IMR-90 (cell line): ENCODE data around the gene ETS1. TPM values are rescaled to one million over a fixed set of nuclear protein-coding genes. Genes with fewer than 3 reads are reported as not detected.
A peak's percentile ranks its signal among the peaks of the same experiment; 100 is the strongest.

Source experiments
- ATAC-seq: fragments of 200-7000 bp; cut with Tn5 transposase; 2 replicates; pipeline ENCODE4 v1.9.1; 2020; ENCODE audit warnings: low read depth, mild to moderate bottlenecking, moderate library complexity
- BruUV-seq: library from RNA; stranded (reverse); fragments of 400-500 nt; replicated peaks from 2 replicates; lab custom pipeline; 2021; lab: Mats Ljungman, UMichigan
- CTCF ChIA-PET: fragments of 300-600 bp; formaldehyde crosslinking; extraction: SDS; loops from one replicate; lab custom pipeline; 2021; ENCODE audit warnings: antibody characterized with exemption; lab: Yijun Ruan, JAX
- POLR2A ChIA-PET: fragments of 300-600 bp; sonication (Branson Sonifier 250); formaldehyde crosslinking; loops from one replicate; lab custom pipeline; 2022; ENCODE audit warnings: antibody characterized with exemption; ENCODE audit not compliant: unreplicated experiment; lab: Charles Lee
- DNase-seq: peaks from one replicate; pipeline ENCODE4 v3.0.0; 2013
- H2AFZ ChIP-seq: replicated peaks from 2 replicates; pipeline ENCODE3; 2013; ENCODE audit warnings: low read length, mild to moderate bottlenecking; ENCODE audit not compliant: poor library complexity
- H2AK5ac ChIP-seq: 2 replicates; pipeline ENCODE4 v1.6.1; 2013; ENCODE audit warnings: low read depth, low read length, inconsistent platforms
- H2AK9ac ChIP-seq: replicated peaks from 2 replicates; pipeline ENCODE3; 2013; ENCODE audit warnings: mild to moderate bottlenecking, low read depth, low read length, moderate library complexity; ENCODE audit not compliant: poor library complexity
- H2BK120ac ChIP-seq: 2 replicates; pipeline ENCODE4 v1.6.1; 2013; ENCODE audit warnings: low read depth, low read length, inconsistent platforms
- H2BK15ac ChIP-seq: 3 replicates; pipeline ENCODE4 v1.6.1; 2013; ENCODE audit warnings: low read depth, low read length, inconsistent platforms
- H2BK20ac ChIP-seq: 2 replicates; pipeline ENCODE4 v1.6.1; 2013; ENCODE audit warnings: low read depth, mild to moderate bottlenecking, inconsistent platforms, low read length, moderate library complexity
- H2BK5ac ChIP-seq: 2 replicates; pipeline ENCODE4 v1.6.1; 2013; ENCODE audit warnings: mild to moderate bottlenecking, low read depth, low read length, inconsistent platforms; ENCODE audit not compliant: poor library complexity, severe bottlenecking
- H3K14ac ChIP-seq: replicated peaks from 2 replicates; pipeline ENCODE4 v1.6.1; 2013; ENCODE audit warnings: low read depth, low read length, inconsistent platforms
- H3K18ac ChIP-seq: 2 replicates; pipeline ENCODE4 v1.6.1; 2013; ENCODE audit warnings: low read depth, low read length, control low read depth
- H3K23ac ChIP-seq: 2 replicates; pipeline ENCODE4 v1.6.1; 2013; ENCODE audit warnings: low read depth, low read length, inconsistent platforms
- H3K27ac ChIP-seq: 2 replicates; pipeline ENCODE4 v1.5.1; 2013; ENCODE audit warnings: mild to moderate bottlenecking, control low read depth, low read length; ENCODE audit not compliant: insufficient read depth
- H3K27me3 ChIP-seq: 2 replicates; pipeline ENCODE4 v1.6.1; 2013; ENCODE audit warnings: low read length; ENCODE audit not compliant: control insufficient read depth, insufficient read depth
- H3K36me3 ChIP-seq: 2 replicates; pipeline ENCODE4 v1.6.1; 2013; ENCODE audit warnings: low read length, mixed read lengths; ENCODE audit not compliant: control insufficient read depth, insufficient read depth
- H3K4ac ChIP-seq: 2 replicates; pipeline ENCODE4 v1.6.1; 2013; ENCODE audit warnings: low read depth, low read length, inconsistent platforms
- H3K4me1 ChIP-seq: 2 replicates; pipeline ENCODE4 v1.6.1; 2013; ENCODE audit warnings: low read length, mixed read lengths; ENCODE audit not compliant: control insufficient read depth, insufficient read depth
- H3K4me2 ChIP-seq: 2 replicates; pipeline ENCODE4 v1.6.1; 2013; ENCODE audit warnings: low read depth, mild to moderate bottlenecking, control low read depth, low read length, moderate library complexity
- H3K4me3 ChIP-seq: 2 replicates; pipeline ENCODE4 v1.5.1; 2013; ENCODE audit warnings: low read depth, mild to moderate bottlenecking, control low read depth, low read length, moderate library complexity; ENCODE audit not compliant: insufficient read depth
- H3K56ac ChIP-seq: 2 replicates; pipeline ENCODE4 v1.6.1; 2013; ENCODE audit warnings: low read length, inconsistent platforms; ENCODE audit not compliant: insufficient read depth; ENCODE audit errors: extremely low read depth
- H3K79me1 ChIP-seq, 2 experiments: 2 replicates each; pipeline ENCODE4 v1.6.1; 2013; ENCODE audit warnings: low read length in 2 of 2, inconsistent platforms in 1 of 2, low read depth in 1 of 2
- H3K9ac ChIP-seq: 2 replicates; pipeline ENCODE4 v1.6.1; 2013; ENCODE audit warnings: low read depth, low read length, control low read depth
- H3K9me1 ChIP-seq: 2 replicates; pipeline ENCODE4 v1.6.1; 2013; ENCODE audit warnings: low read length, inconsistent platforms; ENCODE audit not compliant: insufficient read depth
- H3K9me3 ChIP-seq: 2 replicates; pipeline ENCODE4 v1.6.1; 2013; ENCODE audit warnings: low read length; ENCODE audit not compliant: control insufficient read depth, insufficient read depth
- H4K20me1 ChIP-seq: 2 replicates; pipeline ENCODE4 v1.6.1; 2013; ENCODE audit warnings: low read length, inconsistent platforms; ENCODE audit not compliant: insufficient read depth
- H4K5ac ChIP-seq: 2 replicates; pipeline ENCODE4 v1.6.1; 2013; ENCODE audit warnings: mild to moderate bottlenecking, low read depth, low read length, control low read depth
- H4K8ac ChIP-seq, 2 experiments: 2 replicates each; pipeline ENCODE4 v1.6.1; 2013; ENCODE audit warnings: low read depth in 2 of 2, low read length in 2 of 2, control low read depth in 1 of 2, inconsistent platforms in 1 of 2
- H4K91ac ChIP-seq: 2 replicates; pipeline ENCODE4 v1.6.1; 2013; ENCODE audit warnings: low read depth, low read length, inconsistent platforms; ENCODE audit not compliant: insufficient read depth
- CEBPB ChIP-seq: IDR thresholded peaks from 2 replicates; pipeline ENCODE4 v1.6.1; 2012; ENCODE audit warnings: low read depth, low read length, improper control_type of control experiment
- FOS ChIP-seq: fragments of 150-350 bp; IDR thresholded peaks from 2 replicates; pipeline ENCODE4 v1.6.1; 2016; ENCODE audit warnings: low read depth, low read length
- MAFK ChIP-seq: IDR thresholded peaks from 2 replicates; pipeline ENCODE4 v1.6.1; 2012; ENCODE audit warnings: low read depth, low read length, improper control_type of control experiment
- MAZ ChIP-seq: IDR thresholded peaks from 2 replicates; pipeline ENCODE4 v1.6.1; 2012; ENCODE audit warnings: low read depth, mild to moderate bottlenecking, low read length, improper control_type of control experiment, moderate library complexity, borderline replicate concordance
- RAD21 ChIP-seq: IDR thresholded peaks from 2 replicates; pipeline ENCODE4 v1.6.1; 2012; ENCODE audit warnings: low read length, improper control_type of control experiment
- WGBS, 2 experiments: methylation state at CpG; one replicate each; pipeline versions ENCODE4 v1.1.5 to v1.1.7; 2013; ENCODE audit warnings: missing lambda C conversion rate in 2 of 2; ENCODE audit not compliant: insufficient read length in 1 of 2; ENCODE audit errors: extremely low coverage in 2 of 2; 5-methylcytosine and 5-hydroxymethylcytosine counted together
- dilution Hi-C: fragments of 300-500 bp; cut with HindIII; formaldehyde crosslinking; loops from one replicate; pipeline ENCODE4 v1.14.3; 2018; ENCODE audit warnings: low sequenced_read_pairs; ENCODE audit not compliant: unreplicated experiment
- in situ Hi-C: fragments of 300-500 bp; cut with MboI; formaldehyde crosslinking; loops from 3 replicates; pipeline ENCODE4 v1.14.3; 2019; ENCODE audit warnings: low sequenced_read_pairs, inconsistent platforms, mixed read lengths
- intact Hi-C: fragments of 100-400 bp; cut with micrococcal nuclease; formaldehyde crosslinking; loops from 2 replicates; pipeline ENCODE4 v1.10.0; 2022
- polyA plus RNA-seq, 3 experiments: library from polyadenylated mRNA; depleted of rRNA; stranded (reverse); fragments of >200 nt; gene quantifications; 2 replicates each; pipeline ENCODE4 v1.2.3, GENCODE V29; 2012; ENCODE audit warnings: low replicate concordance in 1 of 3
- total RNA-seq: library from RNA; depleted of rRNA; stranded (reverse); fragments of >200 nt; gene quantifications from 2 replicates; pipeline ENCODE4 v1.2.3, GENCODE V29; 2012

ETS1 gene
- total and polyA plus RNA-seq, 2 of the 4 experiments (the other 2 are of a cell fraction) = 41.2 to 56.3 TPM

DNA sequence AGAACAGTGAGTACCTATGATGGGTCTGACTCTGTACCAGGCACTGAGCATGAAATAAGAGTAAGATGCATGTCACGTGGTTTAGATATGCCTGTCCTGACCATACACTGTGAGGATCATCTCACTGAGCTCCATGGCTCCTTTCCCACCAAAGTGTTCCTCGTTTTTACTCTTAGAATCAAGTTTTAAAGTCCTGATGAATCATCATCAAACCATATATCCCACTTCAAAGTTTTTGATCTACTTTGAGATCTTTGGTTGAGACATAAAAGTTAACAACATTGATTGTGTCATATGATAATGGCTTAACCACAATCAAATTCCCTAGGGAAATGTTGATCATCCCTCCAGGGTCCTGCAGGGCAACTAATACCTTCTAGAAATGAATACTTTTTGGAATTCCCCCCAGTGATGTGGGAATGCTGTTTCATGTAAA is 12.8 kb downstream of the ETS1 start:
- Histone ChIP-seq H3K9me1 (no peaks in the 10 kb centered on the region), H2BK20ac (no peak overlapping the region), H4K8ac (no peak overlapping the region), H3K27ac (no peak overlapping the region), H3K4ac (peak overlapping the region; percentile 56; the same call in 1 of the 2 replicates), H3K36me3 (no peaks in the 10 kb centered on the region), H4K5ac (no peak overlapping the region), H2BK15ac (no peak overlapping the region), H2AK5ac (no peak overlapping the region), H3K4me3 (no peak overlapping the region), H3K27me3 (peaks cover 8% of the 10 kb centered on the region), H2AK9ac (no peak overlapping the region), H2AFZ (no peak overlapping the region), H3K4me2 (no peak overlapping the region), H3K18ac (no peak overlapping the region), H3K23ac (no peak overlapping the region), H4K20me1 (no peaks in the 10 kb centered on the region), H2BK5ac (no peak overlapping the region), H3K14ac (no peak overlapping the region; the same call in 1 of the 2 replicates), H4K91ac (no peak overlapping the region), H3K9me3 (no peaks in the 10 kb centered on the region), H2BK120ac (no peak overlapping the region), H3K4me1 (peaks cover 7% of the 10 kb centered on the region; the same call in 1 of the 2 replicates), H3K79me1 (no peaks in the 10 kb centered on the region), H3K9ac (no peak overlapping the region), H3K56ac (no peak overlapping the region)
- dilution Hi-C loops (no loop called here), intact Hi-C loops (no loop called here), in situ Hi-C loops (no loop called here)
- ChIA-PET CTCF (no interaction called here), POLR2A (no interaction called here)
- TF ChIP-seq CEBPB = peak; percentile 34; the same call in 1 of the 2 replicates
- TF ChIP-seq FOS = no peak
- TF ChIP-seq MAFK = no peak
- no peak for TF ChIP-seq RAD21
- TF ChIP-seq MAZ = no peak
- no peak for ATAC-seq
- BruUV-seq = no TSS peak
- peak; percentile 72 for DNase-seq
- 100% methylated on average over 1 of the region's 2 CpGs; no CpG with 5 or more reads in 1 of the 2 experiments for WGBS, 2 experiments
